Liver (tissue), 9 donors: ENCODE results near the gene ZNF423. TPM values are rescaled to one million over a fixed set of nuclear protein-coding genes. Genes with fewer than 3 reads are reported as not detected.

Experiments used
- DNase-seq: peaks from one replicate; pipeline ENCODE4 v3.0.0-alpha.2; 2017; ENCODE audit warnings: low spot score
- H3K27ac ChIP-seq, 2 donors: one replicate each; pipeline ENCODE4 v1.7.0; 2013; ENCODE audit warnings: inconsistent platforms in 2 of 2, low read length in 2 of 2, control low read depth in 1 of 2, low read depth in 1 of 2, mild to moderate bottlenecking in 1 of 2
- H3K27me3 ChIP-seq, 4 donors: one replicate each; pipeline versions ENCODE4 v1.6.1 to v1.7.0; 2013; ENCODE audit warnings: low read length in 3 of 4, inconsistent platforms in 1 of 4, mild to moderate bottlenecking in 1 of 4, moderate library complexity in 1 of 4; ENCODE audit not compliant: control insufficient read depth in 4 of 4, insufficient read depth in 4 of 4
- H3K36me3 ChIP-seq, 4 donors: one replicate each; pipeline versions ENCODE4 v1.6.1 to v1.7.0; 2013; ENCODE audit warnings: low read length in 3 of 4, mild to moderate bottlenecking in 3 of 4, low read depth in 1 of 4, moderate library complexity in 1 of 4; ENCODE audit not compliant: control insufficient read depth in 4 of 4, insufficient read depth in 3 of 4
- H3K4me1 ChIP-seq, 4 donors: one replicate each; pipeline versions ENCODE4 v1.6.1 to v1.7.0; 2013; ENCODE audit warnings: low read length in 3 of 4, mild to moderate bottlenecking in 3 of 4, moderate library complexity in 1 of 4; ENCODE audit not compliant: control insufficient read depth in 4 of 4, insufficient read depth in 4 of 4
- H3K4me3 ChIP-seq, 3 donors: one replicate each; pipeline versions ENCODE4 v1.6.1 to v1.7.0; 2013; ENCODE audit warnings: low read length in 3 of 3, control low read depth in 1 of 3, low read depth in 1 of 3, mild to moderate bottlenecking in 1 of 3
- H3K9ac ChIP-seq, 2 donors: one replicate each; pipeline ENCODE4 v1.7.0; 2013; ENCODE audit warnings: low read length in 2 of 2, mild to moderate bottlenecking in 2 of 2, moderate library complexity in 2 of 2, control low read depth in 1 of 2, low read depth in 1 of 2
- H3K9me3 ChIP-seq, 4 donors: one replicate each; pipeline versions ENCODE4 v1.6.1 to v1.7.0; 2013; ENCODE audit warnings: low read length in 3 of 4; ENCODE audit not compliant: control insufficient read depth in 4 of 4
- EGR1 ChIP-seq, 2 donors: IDR thresholded peaks; 2 replicates each; pipeline ENCODE4 v1.6.1; 2016 to 2018; ENCODE audit warnings: antibody characterized with exemption in 2 of 2, low read depth in 2 of 2
- FOXA1 ChIP-seq: IDR thresholded peaks from 2 replicates; pipeline ENCODE4 v1.6.1; 2016; ENCODE audit warnings: antibody characterized with exemption
- FOXA2 ChIP-seq: IDR thresholded peaks from 2 replicates; pipeline ENCODE4 v1.6.1; 2016; ENCODE audit warnings: antibody characterized with exemption
- GABPA ChIP-seq, 2 donors: IDR thresholded peaks in 1 of 2; conservative IDR thresholded peaks in 1 of 2; 2 replicates each; pipeline ENCODE4 v1.6.1; 2016; ENCODE audit warnings: antibody characterized with exemption in 2 of 2, mild to moderate bottlenecking in 1 of 2, moderate library complexity in 1 of 2
- HNF4A ChIP-seq, 2 donors: conservative IDR thresholded peaks; 2 replicates each; pipeline ENCODE4 v1.6.1; 2016; ENCODE audit warnings: antibody characterized with exemption in 2 of 2, mild to moderate bottlenecking in 2 of 2
- HNF4G ChIP-seq: IDR thresholded peaks from 2 replicates; pipeline ENCODE4 v1.6.1; 2016; ENCODE audit warnings: antibody characterized with exemption
- JUND ChIP-seq, 2 donors: IDR thresholded peaks; 2 replicates each; pipeline ENCODE4 v1.6.1; 2016; ENCODE audit warnings: antibody characterized with exemption in 2 of 2
- NR2F2 ChIP-seq: IDR thresholded peaks from 2 replicates; pipeline ENCODE4 v1.6.1; 2016; ENCODE audit warnings: antibody characterized with exemption
- RAD21 ChIP-seq, 2 donors: IDR thresholded peaks; 2 replicates each; pipeline ENCODE4 v1.6.1; 2016; ENCODE audit warnings: antibody characterized with exemption in 2 of 2, mild to moderate bottlenecking in 2 of 2
- RXRA ChIP-seq, 2 donors: IDR thresholded peaks; 2 replicates each; pipeline ENCODE4 v1.6.1; 2017 to 2018; ENCODE audit warnings: antibody characterized with exemption in 2 of 2, mild to moderate bottlenecking in 1 of 2
- SP1 ChIP-seq: IDR thresholded peaks from 2 replicates; pipeline ENCODE4 v1.6.1; 2018; ENCODE audit warnings: antibody characterized with exemption, mild to moderate bottlenecking
- TAF1 ChIP-seq: conservative IDR thresholded peaks from 2 replicates; pipeline ENCODE4 v1.6.1; 2016; ENCODE audit warnings: antibody characterized with exemption, mild to moderate bottlenecking
- YY1 ChIP-seq: IDR thresholded peaks from 2 replicates; pipeline ENCODE4 v1.6.1; 2016; ENCODE audit warnings: antibody characterized with exemption, mild to moderate bottlenecking
- WGBS: extraction: QIAGEN DNeasy Blood & Tissue Kit; methylation state at CpG from one replicate; pipeline ENCODE4 v1.1.7; 2013; 5-methylcytosine and 5-hydroxymethylcytosine counted together
- polyA plus RNA-seq, 2 donors: library from polyadenylated mRNA; stranded (reverse) in 1 of 2; unstranded in 1 of 2; fragments of 200-250 nt in 1 of 2; fragments of >200 nt in 1 of 2; fragmentation: Nextera tagmentation in 1 of 2; extraction: Ambion mirVana in 1 of 2; gene quantifications; one replicate each; pipeline versions ENCODE4 v1.2.1 to v1.2.3, GENCODE V29; 2013 to 2015
- total RNA-seq, 2 donors: library from RNA; depleted of rRNA; stranded (reverse); fragments of >200 nt; gene quantifications; one replicate each; pipeline ENCODE4 v1.2.3, GENCODE V29; 2014
- TF ChIP-seq, protein P1 (sequence below): IDR thresholded peaks from 2 replicates; pipeline ENCODE4 v1.6.1; 2016; ENCODE audit warnings: antibody characterized with exemption
- TF ChIP-seq, protein P2 (sequence below): IDR thresholded peaks from 2 replicates; pipeline ENCODE4 v1.6.1; 2016; ENCODE audit warnings: antibody characterized with exemption
- TF ChIP-seq, protein P3 (sequence below): IDR thresholded peaks from 2 replicates; pipeline ENCODE4 v1.6.1; 2016; ENCODE audit warnings: antibody characterized with exemption, mild to moderate bottlenecking
- TF ChIP-seq, protein P4 (sequence below): IDR thresholded peaks from 2 replicates; pipeline ENCODE4 v1.6.1; 2016; ENCODE audit warnings: antibody characterized with exemption
- donor health status: healthy.
- donor health status: healthy.
- donor health status: healthy.
- donor health status: healthy.
- donor health status: healthy.

The ZNF423 gene
- total and polyA plus RNA-seq, 4 donors = 0.24 to 1.6 (median 0.39) TPM

DNA sequence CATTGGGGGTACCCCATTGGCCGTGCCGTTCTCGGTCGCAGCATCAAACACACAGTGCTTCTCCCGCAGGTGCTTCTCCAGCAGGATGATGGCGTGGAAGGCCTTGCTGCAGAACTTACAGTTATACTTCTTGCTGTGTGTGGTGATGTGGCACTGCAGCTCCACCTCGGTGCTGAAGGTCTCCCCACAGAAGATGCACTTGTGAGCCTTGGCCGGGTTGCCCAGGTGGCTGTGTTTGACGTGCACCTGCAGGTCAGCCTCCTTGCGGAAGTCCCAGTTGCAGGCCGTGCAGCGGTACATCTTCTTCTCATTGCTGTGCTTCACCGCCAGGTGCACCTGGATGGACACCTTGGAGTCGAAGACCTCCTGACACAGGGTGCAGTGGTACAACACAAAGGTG is 219.3 kb downstream of the ZNF423 start:
- Histone ChIP-seq H3K27me3 (no peaks in the 10 kb centered on the region), H3K9ac (no peak overlapping the region), H3K4me3 (no peak overlapping the region), H3K27ac (no peak overlapping the region), H3K4me1 (no peaks in the 10 kb centered on the region), H3K9me3 (no peaks in the 10 kb centered on the region), H3K36me3 (no peaks in the 10 kb centered on the region)
- TF ChIP-seq RXRA (IDR thresholded peaks at IDR 0.05) (no peak), RAD21 (IDR thresholded peaks at IDR 0.05) (no peak), FOXA1 (no peak), EGR1 (IDR thresholded peaks at IDR 0.05; ENCODE audit: low read depth in 2 of 2) (no peak), GABPA (IDR thresholded peaks at IDR 0.05 in 1 of 2, conservative IDR thresholded peaks at IDR 0.05 in 1 of 2) (no peak), JUND (IDR thresholded peaks at IDR 0.05) (no peak), FOXA2 (no peak), HNF4A (conservative IDR thresholded peaks at IDR 0.05) (no peak), SP1 (no peak), TAF1 (no peak), NR2F2 (no peak), HNF4G (no peak), YY1 (no peak)
- TF ChIP-seq, protein P1, sequence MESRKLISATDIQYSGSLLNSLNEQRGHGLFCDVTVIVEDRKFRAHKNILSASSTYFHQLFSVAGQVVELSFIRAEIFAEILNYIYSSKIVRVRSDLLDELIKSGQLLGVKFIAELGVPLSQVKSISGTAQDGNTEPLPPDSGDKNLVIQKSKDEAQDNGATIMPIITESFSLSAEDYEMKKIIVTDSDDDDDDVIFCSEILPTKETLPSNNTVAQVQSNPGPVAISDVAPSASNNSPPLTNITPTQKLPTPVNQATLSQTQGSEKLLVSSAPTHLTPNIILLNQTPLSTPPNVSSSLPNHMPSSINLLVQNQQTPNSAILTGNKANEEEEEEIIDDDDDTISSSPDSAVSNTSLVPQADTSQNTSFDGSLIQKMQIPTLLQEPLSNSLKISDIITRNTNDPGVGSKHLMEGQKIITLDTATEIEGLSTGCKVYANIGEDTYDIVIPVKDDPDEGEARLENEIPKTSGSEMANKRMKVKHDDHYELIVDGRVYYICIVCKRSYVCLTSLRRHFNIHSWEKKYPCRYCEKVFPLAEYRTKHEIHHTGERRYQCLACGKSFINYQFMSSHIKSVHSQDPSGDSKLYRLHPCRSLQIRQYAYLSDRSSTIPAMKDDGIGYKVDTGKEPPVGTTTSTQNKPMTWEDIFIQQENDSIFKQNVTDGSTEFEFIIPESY = no peak
- TF ChIP-seq, protein P2, sequence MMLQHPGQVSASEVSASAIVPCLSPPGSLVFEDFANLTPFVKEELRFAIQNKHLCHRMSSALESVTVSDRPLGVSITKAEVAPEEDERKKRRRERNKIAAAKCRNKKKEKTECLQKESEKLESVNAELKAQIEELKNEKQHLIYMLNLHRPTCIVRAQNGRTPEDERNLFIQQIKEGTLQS = no peak
- TF ChIP-seq, protein P3, sequence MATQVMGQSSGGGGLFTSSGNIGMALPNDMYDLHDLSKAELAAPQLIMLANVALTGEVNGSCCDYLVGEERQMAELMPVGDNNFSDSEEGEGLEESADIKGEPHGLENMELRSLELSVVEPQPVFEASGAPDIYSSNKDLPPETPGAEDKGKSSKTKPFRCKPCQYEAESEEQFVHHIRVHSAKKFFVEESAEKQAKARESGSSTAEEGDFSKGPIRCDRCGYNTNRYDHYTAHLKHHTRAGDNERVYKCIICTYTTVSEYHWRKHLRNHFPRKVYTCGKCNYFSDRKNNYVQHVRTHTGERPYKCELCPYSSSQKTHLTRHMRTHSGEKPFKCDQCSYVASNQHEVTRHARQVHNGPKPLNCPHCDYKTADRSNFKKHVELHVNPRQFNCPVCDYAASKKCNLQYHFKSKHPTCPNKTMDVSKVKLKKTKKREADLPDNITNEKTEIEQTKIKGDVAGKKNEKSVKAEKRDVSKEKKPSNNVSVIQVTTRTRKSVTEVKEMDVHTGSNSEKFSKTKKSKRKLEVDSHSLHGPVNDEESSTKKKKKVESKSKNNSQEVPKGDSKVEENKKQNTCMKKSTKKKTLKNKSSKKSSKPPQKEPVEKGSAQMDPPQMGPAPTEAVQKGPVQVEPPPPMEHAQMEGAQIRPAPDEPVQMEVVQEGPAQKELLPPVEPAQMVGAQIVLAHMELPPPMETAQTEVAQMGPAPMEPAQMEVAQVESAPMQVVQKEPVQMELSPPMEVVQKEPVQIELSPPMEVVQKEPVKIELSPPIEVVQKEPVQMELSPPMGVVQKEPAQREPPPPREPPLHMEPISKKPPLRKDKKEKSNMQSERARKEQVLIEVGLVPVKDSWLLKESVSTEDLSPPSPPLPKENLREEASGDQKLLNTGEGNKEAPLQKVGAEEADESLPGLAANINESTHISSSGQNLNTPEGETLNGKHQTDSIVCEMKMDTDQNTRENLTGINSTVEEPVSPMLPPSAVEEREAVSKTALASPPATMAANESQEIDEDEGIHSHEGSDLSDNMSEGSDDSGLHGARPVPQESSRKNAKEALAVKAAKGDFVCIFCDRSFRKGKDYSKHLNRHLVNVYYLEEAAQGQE = no peak
- TF ChIP-seq, protein P4, sequence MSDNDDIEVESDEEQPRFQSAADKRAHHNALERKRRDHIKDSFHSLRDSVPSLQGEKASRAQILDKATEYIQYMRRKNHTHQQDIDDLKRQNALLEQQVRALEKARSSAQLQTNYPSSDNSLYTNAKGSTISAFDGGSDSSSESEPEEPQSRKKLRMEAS = no peak
- WGBS = 92% methylated on average over 14 of the region's 14 CpGs
- DNase-seq = no peak

DNA sequence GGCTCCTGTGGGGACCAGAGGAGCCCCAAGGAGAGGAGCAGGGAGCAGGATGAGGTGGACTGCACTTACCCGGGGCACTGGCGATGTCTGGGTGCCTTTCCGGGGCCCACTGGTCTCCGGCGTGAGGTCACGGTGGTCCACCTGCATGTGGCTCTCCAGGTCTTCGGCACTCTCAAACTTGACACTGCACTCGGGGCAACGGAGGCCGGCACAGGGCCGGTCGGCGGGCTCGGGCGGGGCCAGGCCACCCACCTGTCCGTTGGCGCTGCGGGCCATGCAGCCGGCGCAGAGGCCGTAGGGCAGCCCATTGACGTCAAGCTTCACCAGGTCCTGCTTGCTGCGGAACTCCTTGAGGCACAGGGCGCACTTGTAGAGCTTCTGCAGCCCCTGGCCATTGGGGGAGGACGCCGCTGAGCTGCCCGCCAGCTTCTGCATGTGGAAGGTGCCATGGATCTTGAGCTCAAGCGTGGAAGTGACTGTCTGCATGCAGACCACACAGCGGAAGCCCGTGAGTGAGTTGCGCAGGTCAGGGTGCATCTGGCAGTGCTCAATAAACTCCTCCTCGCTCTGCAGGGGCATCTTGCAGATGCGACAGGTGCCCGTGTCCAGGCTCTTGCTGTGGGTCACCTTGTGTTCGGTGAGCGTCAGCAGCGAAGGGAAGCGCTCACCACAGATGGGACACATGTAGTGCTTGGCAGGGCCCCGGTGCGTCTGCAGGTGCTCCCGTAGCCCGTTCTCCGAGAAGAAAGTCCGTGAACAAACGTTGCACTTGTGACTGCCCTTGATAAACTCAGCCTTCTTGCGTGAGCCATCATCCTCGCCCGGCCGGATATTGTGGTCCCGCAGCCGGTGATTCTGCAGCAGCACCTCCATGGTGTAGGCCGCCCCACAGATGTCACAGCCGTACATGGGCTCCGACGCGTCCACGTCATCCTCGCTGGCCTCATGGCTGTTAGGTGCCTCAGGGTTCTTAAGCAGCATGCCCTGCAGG is 220.0 kb downstream of the ZNF423 start:
- H3K9ac ChIP-seq = no peak overlapping the region
- no peaks in the 10 kb centered on the region for H3K4me1 ChIP-seq
- H3K27me3 ChIP-seq = no peaks in the 10 kb centered on the region
- no peaks in the 10 kb centered on the region for H3K9me3 ChIP-seq
- DNase-seq = no peak
- H3K27ac ChIP-seq = no peak overlapping the region
- TF ChIP-seq FOXA2 = no peak
- TF ChIP-seq GABPA (IDR thresholded peaks at IDR 0.05 in 1 of 2, conservative IDR thresholded peaks at IDR 0.05 in 1 of 2) = no peak
- H3K4me3 ChIP-seq = no peak overlapping the region
- 93% methylated on average over 58 of the region's 58 CpGs for WGBS
- H3K36me3 ChIP-seq = no peaks in the 10 kb centered on the region
